Measurements from ENCODE around the gene C1D. TPM values are rescaled to one million over a fixed set of nuclear protein-coding genes. Genes with fewer than 3 reads are reported as not detected.
"Not testable (repeated sequence)": the region's sequence is repeated elsewhere in the genome, so short reads cannot be mapped to it uniquely, and the experiment has no call there.

C1D gene
- total RNA-seq, 1 donor from 2014 or later: 21.5 TPM

GRCh38 chr2:67997903-67998302 lies 64.9 kb downstream of the C1D start:
- DNase-seq (no peak), ATAC-seq (ENCODE audit: low read depth) (no peak)
- no peak for TF ChIP-seq CTCF (IDR thresholded peaks at IDR 0.05)
- Mint-ChIP-seq H3K9me3 (no peaks in the 10 kb centered on the region), H3K36me3 (ENCODE audit: low read depth) (no peaks in the 10 kb centered on the region), H3K27me3 (peaks cover 9% of the 10 kb centered on the region), H3K4me1 (no peaks in the 10 kb centered on the region), H3K4me3 (no peak overlapping the region), H3K27ac (no peak overlapping the region)
- ChIA-PET POLR2A (no interaction called here), CTCF (no interaction called here)
- intact Hi-C loops (cut with micrococcal nuclease): no loop called here

- H3K9me3 Mint-ChIP-seq: no peaks in the 10 kb centered on the region
- intact Hi-C loops (cut with micrococcal nuclease): no loop called here
- no peak overlapping the region for H3K27ac Mint-ChIP-seq
- no peaks in the 10 kb centered on the region for H3K4me1 Mint-ChIP-seq
- peaks cover 10% of the 10 kb centered on the region for H3K27me3 Mint-ChIP-seq
- POLR2A ChIA-PET: no interaction called here
- no peak for TF ChIP-seq CTCF (IDR thresholded peaks at IDR 0.05)
- no peaks in the 10 kb centered on the region for H3K36me3 Mint-ChIP-seq (ENCODE audit: low read depth)
- no peak overlapping the region for H3K4me3 Mint-ChIP-seq
- DNase-seq (no peak), ATAC-seq (ENCODE audit: low read depth) (no peak)
- CTCF ChIA-PET: no interaction called here
These were observed 65.3 kb downstream of the C1D start for GRCh38 chr2:67997528-67997900.

GRCh38 chr2:67996772-67997527 lies 65.9 kb downstream of the C1D start:
- DNase-seq (no peak), ATAC-seq (ENCODE audit: low read depth) (no peak)
- H3K4me3 Mint-ChIP-seq: no peak overlapping the region
- CTCF ChIA-PET: no interaction called here
- no peaks in the 10 kb centered on the region for H3K4me1 Mint-ChIP-seq
- no peaks in the 10 kb centered on the region for H3K9me3 Mint-ChIP-seq
- intact Hi-C loops (cut with micrococcal nuclease): no loop called here
- peaks cover 11% of the 10 kb centered on the region for H3K27me3 Mint-ChIP-seq
- no peak overlapping the region for H3K27ac Mint-ChIP-seq
- no peak for TF ChIP-seq CTCF (IDR thresholded peaks at IDR 0.05)
- H3K36me3 Mint-ChIP-seq (ENCODE audit: low read depth): no peaks in the 10 kb centered on the region
- POLR2A ChIA-PET: no interaction called here

- Mint-ChIP-seq H3K9me3 (no peaks in the 10 kb centered on the region), H3K4me3 (no peak overlapping the region), H3K4me1 (no peaks in the 10 kb centered on the region), H3K27me3 (peaks cover 9% of the 10 kb centered on the region), H3K36me3 (ENCODE audit: low read depth) (no peaks in the 10 kb centered on the region), H3K27ac (no peak overlapping the region)
- ChIA-PET POLR2A (no interaction called here), CTCF (no interaction called here)
- DNase-seq (no peak), ATAC-seq (ENCODE audit: low read depth) (no peak)
- no peak for TF ChIP-seq CTCF (IDR thresholded peaks at IDR 0.05)
- intact Hi-C loops (cut with micrococcal nuclease): no loop called here
These were observed 68.1 kb downstream of the C1D start for GRCh38 chr2:67994716-67995115.

- H3K27ac Mint-ChIP-seq; DNase-seq; H3K27me3 Mint-ChIP-seq; CTCF ChIA-PET; H3K4me1 Mint-ChIP-seq; POLR2A ChIA-PET; intact Hi-C loops (cut with micrococcal nuclease); ATAC-seq (ENCODE audit: low read depth); H3K4me3 Mint-ChIP-seq; H3K9me3 Mint-ChIP-seq; H3K36me3 Mint-ChIP-seq (ENCODE audit: low read depth): not testable (repeated sequence)
These were observed 68.7 kb downstream of the C1D start for GRCh38 chr2:67994069-67994468.

GRCh38 chr2:67993329-67993728 lies 69.5 kb downstream of the C1D start:
- no peak overlapping the region for H3K27ac Mint-ChIP-seq
- CTCF ChIA-PET: no interaction called here
- no peak overlapping the region for H3K4me3 Mint-ChIP-seq

More at GRCh38 chr2:67993329-67993728, 69.5 kb downstream of the C1D start:
- intact Hi-C loops (cut with micrococcal nuclease): no loop called here
- ATAC-seq (ENCODE audit: low read depth): no peak
- Mint-ChIP-seq H3K27me3 (peaks cover 9% of the 10 kb centered on the region), H3K9me3 (no peaks in the 10 kb centered on the region), H3K36me3 (ENCODE audit: low read depth) (no peaks in the 10 kb centered on the region), H3K4me1 (no peaks in the 10 kb centered on the region)
- TF ChIP-seq CTCF (IDR thresholded peaks at IDR 0.05): no peak
- POLR2A ChIA-PET: no interaction called here
- no peak for DNase-seq

All from activated B cell treated with CpG ODN at 0.5 μM for 24 hours (primary cell).